ENCODE data around the gene PTPN5. TPM values are rescaled to one million over a fixed set of nuclear protein-coding genes. Genes with fewer than 3 reads are reported as not detected.

PTPN5 gene
- total RNA-seq, 1 experiment from 2014 or later, result 1.4 TPM

GRCh38 chr11:18748766-18749365 is 42.7 kb downstream of the PTPN5 start:
- Histone ChIP-seq H3T11ph (ENCODE audit: low read length) (no peak overlapping the region), H2BK15ac (ENCODE audit: low read depth, low read length) (no peak overlapping the region), H3K27me3 (ENCODE audit: insufficient read depth, low read length) (no peaks in the 10 kb centered on the region), H2AK5ac (ENCODE audit: insufficient read length, low read length) (no peak overlapping the region), H3K23ac (ENCODE audit: insufficient read length, low read depth, low read length) (no peak overlapping the region), H4K20me1 (ENCODE audit: control insufficient read depth, insufficient read depth, insufficient read length) (no peaks in the 10 kb centered on the region), H3K14ac (ENCODE audit: insufficient read depth, low read length) (no peak overlapping the region), H3K23me2 (ENCODE audit: insufficient read length, low read depth, low read length, poor library complexity, severe bottlenecking) (no peaks in the 10 kb centered on the region), H2BK5ac (ENCODE audit: insufficient read length, low read length) (no peak overlapping the region), H2BK12ac (ENCODE audit: insufficient read length, low read depth, low read length) (no peak overlapping the region), H3K27ac (ENCODE audit: insufficient read length, low read depth, low read length) (no peak overlapping the region), H4K8ac (replicated peaks; ENCODE audit: insufficient read length, low read depth, low read length) (no peak overlapping the region), H3K79me1 (ENCODE audit: insufficient read depth, low read depth, low read length, poor library complexity, severe bottlenecking) (no peaks in the 10 kb centered on the region), H4K91ac (ENCODE audit: insufficient read length, low read depth, low read length) (no peak overlapping the region), H4K5ac (ENCODE audit: insufficient read length, low read depth, low read length) (no peak overlapping the region), H2BK120ac (ENCODE audit: low read depth, low read length, poor library complexity, severe bottlenecking) (no peak overlapping the region), H3K56ac (ENCODE audit: insufficient read length, low read depth, low read length) (no peak overlapping the region), H3K9ac (ENCODE audit: extremely low read depth, insufficient read length, low read length) (no peak overlapping the region), H3K9me3 (ENCODE audit: control insufficient read depth, low read depth, low read length) (no peaks in the 10 kb centered on the region), H3K4me2 (ENCODE audit: insufficient read depth, insufficient read length, low read length) (no peak overlapping the region), H3K79me2 (ENCODE audit: insufficient read depth, low read length) (no peaks in the 10 kb centered on the region), H3K4ac (ENCODE audit: low read depth, low read length) (no peak overlapping the region), H3K18ac (ENCODE audit: insufficient read length, low read depth, low read length) (no peak overlapping the region), H2AFZ (ENCODE audit: low read length) (no peak overlapping the region), H2BK20ac (ENCODE audit: low read depth, low read length, poor library complexity, severe bottlenecking) (no peak overlapping the region), H3K4me1 (ENCODE audit: insufficient read depth, low read length) (peaks cover 2% of the 10 kb centered on the region; the same call in 1 of the 2 replicates)
- WGBS (ENCODE audit: extremely low coverage, insufficient read length, low lambda C conversion rate), result no CpG with 5 or more reads among the region's 13 CpGs
- H3K36me3 Mint-ChIP-seq (ENCODE audit: insufficient read depth in 1 of 3, low read depth in 3 of 3), result no peaks in the 10 kb centered on the region
- no peak for DNase-seq
- TF ChIP-seq, protein P1, sequence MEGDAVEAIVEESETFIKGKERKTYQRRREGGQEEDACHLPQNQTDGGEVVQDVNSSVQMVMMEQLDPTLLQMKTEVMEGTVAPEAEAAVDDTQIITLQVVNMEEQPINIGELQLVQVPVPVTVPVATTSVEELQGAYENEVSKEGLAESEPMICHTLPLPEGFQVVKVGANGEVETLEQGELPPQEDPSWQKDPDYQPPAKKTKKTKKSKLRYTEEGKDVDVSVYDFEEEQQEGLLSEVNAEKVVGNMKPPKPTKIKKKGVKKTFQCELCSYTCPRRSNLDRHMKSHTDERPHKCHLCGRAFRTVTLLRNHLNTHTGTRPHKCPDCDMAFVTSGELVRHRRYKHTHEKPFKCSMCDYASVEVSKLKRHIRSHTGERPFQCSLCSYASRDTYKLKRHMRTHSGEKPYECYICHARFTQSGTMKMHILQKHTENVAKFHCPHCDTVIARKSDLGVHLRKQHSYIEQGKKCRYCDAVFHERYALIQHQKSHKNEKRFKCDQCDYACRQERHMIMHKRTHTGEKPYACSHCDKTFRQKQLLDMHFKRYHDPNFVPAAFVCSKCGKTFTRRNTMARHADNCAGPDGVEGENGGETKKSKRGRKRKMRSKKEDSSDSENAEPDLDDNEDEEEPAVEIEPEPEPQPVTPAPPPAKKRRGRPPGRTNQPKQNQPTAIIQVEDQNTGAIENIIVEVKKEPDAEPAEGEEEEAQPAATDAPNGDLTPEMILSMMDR (conservative IDR thresholded peaks at IDR 0.05), result no peak
- peaks cover 3% of the 10 kb centered on the region for H3K27me3 Mint-ChIP-seq (ENCODE audit: low read depth)
- H3K27ac Mint-ChIP-seq, result no peak overlapping the region; a peak in 1 of 7 replicates
- no peaks in the 10 kb centered on the region for H3K9me3 Mint-ChIP-seq
- H3K4me3 Mint-ChIP-seq, result no peak overlapping the region
- peaks cover 16 to 22% of the 10 kb centered on the region in 2 experiments for H3K4me1 Mint-ChIP-seq

All from H9 (cell line).